Measurements from ENCODE around the gene ITGB6.

GRCh38 chr2:160199053-160199452 lies 1.0 kb downstream of the ITGB6 start:
- TF ChIP-seq CTCF (IDR thresholded peaks at IDR 0.05; ENCODE audit: low read length) (no peak), EZH2 (IDR thresholded peaks at IDR 0.05; ENCODE audit: borderline replicate concordance, low read length) (no peak)

Data from OCI-LY1 (cell line).